Mucosa of stomach (tissue), 1 donor: ENCODE measurements around the gene KLRG1.

Experiments
- H3K27me3 ChIP-seq: one replicate; pipeline ENCODE4 v1.7.0; 2013; ENCODE audit warnings: mild to moderate bottlenecking, low read length; ENCODE audit not compliant: control insufficient read depth, insufficient read depth
- H3K36me3 ChIP-seq: one replicate; pipeline ENCODE4 v1.7.0; 2013; ENCODE audit warnings: low read length; ENCODE audit not compliant: control insufficient read depth, insufficient read depth
- H3K4me1 ChIP-seq: one replicate; pipeline ENCODE4 v1.7.0; 2013; ENCODE audit warnings: mild to moderate bottlenecking, low read length; ENCODE audit not compliant: control insufficient read depth, insufficient read depth
- H3K4me3 ChIP-seq: one replicate; pipeline ENCODE4 v1.7.0; 2013; ENCODE audit warnings: low read length
- H3K9ac ChIP-seq: one replicate; pipeline ENCODE4 v1.7.0; 2013; ENCODE audit warnings: mild to moderate bottlenecking, low read length, moderate library complexity
- H3K9me3 ChIP-seq: one replicate; pipeline ENCODE4 v1.7.0; 2013; ENCODE audit warnings: mild to moderate bottlenecking, low read length, moderate library complexity; ENCODE audit not compliant: control insufficient read depth
- donor health status: Pancreatic carcinoma.

The KLRG1 gene

DNA sequence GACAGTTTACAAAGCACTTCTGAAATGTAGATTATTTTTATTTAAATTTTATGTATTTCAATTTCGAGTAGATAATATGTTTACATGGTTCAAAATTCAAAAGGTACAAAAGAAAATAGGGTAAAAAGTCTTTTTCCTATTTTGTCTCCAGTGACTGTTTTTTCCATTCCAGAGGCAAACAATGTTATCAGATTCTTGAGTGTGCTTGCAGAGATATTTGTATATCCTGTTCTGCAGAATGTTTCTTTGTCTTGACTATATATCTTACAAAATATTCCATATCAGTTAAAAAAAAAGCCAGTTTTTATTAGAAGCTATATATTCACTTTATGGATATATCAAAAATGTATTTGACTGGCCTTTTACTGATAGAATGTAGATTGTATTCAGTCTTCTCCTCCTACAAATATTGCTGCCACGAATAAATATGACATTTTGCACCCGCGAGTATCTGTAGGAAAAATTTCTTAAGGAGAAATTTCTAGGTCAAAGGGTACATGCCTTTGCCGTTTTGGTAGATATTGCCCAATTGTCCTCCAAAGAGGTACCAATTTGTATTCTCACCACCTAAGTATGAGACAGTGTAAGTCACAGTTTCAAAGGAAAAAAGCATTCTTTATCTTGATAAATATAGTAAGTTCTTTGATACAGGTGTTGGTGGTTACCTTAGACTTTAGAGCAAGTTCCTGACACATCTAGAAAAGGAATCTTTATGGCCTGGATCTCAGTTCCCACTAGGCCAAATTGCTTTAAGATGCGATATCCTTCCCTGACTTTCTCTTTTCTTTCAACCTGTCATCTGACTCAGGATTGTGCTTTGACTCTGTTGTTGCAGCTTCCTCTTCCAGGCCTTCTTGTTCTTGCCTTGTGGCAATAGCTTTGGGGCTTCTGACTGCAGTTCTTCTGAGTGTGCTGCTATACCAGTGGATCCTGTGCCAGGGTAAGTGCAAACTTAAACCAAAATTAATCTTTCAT is 2.3 kb downstream of the KLRG1 start:
- H3K9ac ChIP-seq, result no peak overlapping the region
- no peak overlapping the region for H3K4me3 ChIP-seq
- H3K4me1 ChIP-seq, result no peaks in the 10 kb centered on the region
- no peaks in the 10 kb centered on the region for H3K9me3 ChIP-seq
- H3K27me3 ChIP-seq, result no peaks in the 10 kb centered on the region
- no peaks in the 10 kb centered on the region for H3K36me3 ChIP-seq

DNA sequence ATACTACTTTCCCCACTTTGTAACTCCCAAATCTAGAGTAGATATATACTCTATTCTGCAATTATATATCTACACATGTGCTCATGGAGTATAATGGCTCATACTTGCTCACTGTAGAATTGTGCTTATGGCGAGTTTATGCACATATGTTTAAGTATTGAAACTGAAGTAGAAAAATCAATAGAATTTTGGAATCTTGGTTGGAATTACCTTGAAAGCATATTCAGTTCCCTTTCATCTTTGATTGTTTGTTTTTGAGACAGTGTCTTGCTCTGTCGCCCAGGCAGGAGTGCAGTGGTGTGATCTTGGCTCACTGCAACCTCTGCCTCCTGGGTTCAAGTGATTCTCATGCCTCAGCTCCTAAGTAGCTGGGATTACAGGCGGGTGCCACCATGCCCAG is 4.5 kb downstream of the KLRG1 start:
- H3K4me1 ChIP-seq, result no peaks in the 10 kb centered on the region
- H3K36me3 ChIP-seq, result no peaks in the 10 kb centered on the region
- no peak overlapping the region for H3K9ac ChIP-seq
- no peaks in the 10 kb centered on the region for H3K9me3 ChIP-seq
- no peak overlapping the region for H3K4me3 ChIP-seq
- H3K27me3 ChIP-seq, result no peaks in the 10 kb centered on the region

DNA sequence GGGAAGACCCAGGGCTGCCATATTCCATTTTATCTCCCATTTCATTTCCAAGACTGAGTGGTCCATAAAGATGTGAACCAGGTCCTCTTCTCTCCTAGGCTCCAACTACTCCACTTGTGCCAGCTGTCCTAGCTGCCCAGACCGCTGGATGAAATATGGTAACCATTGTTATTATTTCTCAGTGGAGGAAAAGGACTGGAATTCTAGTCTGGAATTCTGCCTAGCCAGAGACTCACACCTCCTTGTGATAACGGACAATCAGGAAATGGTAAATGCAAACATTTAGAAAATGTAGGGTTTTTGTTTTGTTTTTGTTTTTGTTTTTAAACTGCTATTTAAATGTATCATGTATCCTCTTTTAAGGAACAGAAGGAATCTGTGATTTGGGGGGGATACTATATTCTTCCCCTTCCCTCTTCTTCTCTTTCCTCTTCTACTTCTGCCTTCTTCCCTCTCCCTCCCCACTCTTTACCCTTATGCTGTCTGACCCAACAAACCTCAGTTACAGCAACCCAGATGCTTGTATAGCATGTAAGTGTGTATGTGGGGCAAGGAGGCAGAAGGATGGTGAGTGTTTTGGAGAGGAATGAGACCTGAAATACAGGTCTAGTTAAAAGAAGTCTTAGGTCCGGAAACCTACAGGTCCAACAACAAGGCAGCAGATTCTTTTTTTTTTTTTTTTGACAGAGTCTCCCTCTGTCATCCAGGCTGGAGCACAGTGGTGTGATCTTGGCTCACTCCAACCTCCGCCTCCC is 5.9 kb downstream of the KLRG1 start:
- Histone ChIP-seq H3K9me3 (no peaks in the 10 kb centered on the region), H3K9ac (no peak overlapping the region), H3K4me3 (no peak overlapping the region), H3K4me1 (no peaks in the 10 kb centered on the region), H3K27me3 (no peaks in the 10 kb centered on the region), H3K36me3 (no peaks in the 10 kb centered on the region)

DNA sequence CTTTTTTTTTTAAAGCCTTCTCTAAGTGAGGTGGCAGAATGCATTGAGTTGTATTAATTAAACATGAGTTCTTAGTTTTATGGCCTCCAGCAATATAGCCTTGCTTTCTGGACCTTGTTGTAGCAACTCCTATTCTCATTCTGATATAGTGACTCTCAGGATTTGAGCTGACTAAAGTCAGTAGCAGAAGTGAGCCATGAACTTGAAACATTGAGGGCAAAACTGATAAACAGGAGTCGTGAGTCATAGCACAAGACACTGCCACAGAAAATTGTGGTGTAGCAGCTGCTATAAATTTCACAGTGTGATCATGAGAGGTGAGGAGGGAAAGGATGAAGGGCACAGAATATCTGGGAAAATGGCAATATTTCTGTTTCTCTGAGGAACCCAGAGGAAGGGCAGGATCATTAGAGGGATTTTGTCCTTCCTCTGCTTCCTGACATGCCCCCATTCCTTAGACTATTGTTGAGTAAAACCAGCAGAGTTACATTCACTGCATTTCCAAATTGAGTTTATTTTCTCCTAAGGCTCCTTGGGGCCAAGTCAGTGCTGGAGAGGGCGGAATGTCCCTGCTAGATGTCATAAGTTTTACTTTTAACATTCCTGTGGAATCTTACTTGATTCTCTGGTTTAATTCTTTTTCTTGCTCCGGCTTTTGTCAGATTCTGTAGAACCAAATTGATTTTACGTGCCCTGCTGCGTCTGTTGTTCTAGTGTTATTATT is 7.5 kb downstream of the KLRG1 start:
- H3K9me3 ChIP-seq, result no peaks in the 10 kb centered on the region
- no peaks in the 10 kb centered on the region for H3K36me3 ChIP-seq
- H3K27me3 ChIP-seq, result no peaks in the 10 kb centered on the region
- no peaks in the 10 kb centered on the region for H3K4me1 ChIP-seq
- H3K4me3 ChIP-seq, result no peak overlapping the region
- H3K9ac ChIP-seq, result no peak overlapping the region

DNA sequence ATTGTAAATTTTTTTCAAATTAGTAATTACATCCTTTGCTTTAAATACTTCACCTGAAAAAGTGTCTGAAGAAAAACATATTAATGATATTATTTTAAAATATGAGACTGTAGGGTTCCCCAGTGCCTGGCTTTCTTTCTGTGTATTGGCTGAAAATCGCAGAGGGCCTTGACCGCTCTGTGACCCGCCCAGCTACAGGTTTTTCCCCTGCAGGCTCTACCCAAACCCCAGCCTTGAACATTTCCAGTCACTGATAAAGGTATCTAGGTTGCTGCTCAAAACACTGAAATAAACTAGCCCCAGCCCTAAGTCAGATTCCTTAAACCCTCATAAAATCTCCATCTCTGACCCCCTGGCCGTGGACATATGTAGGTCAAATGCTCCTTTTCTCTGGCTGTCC is 11.9 kb downstream of the KLRG1 start:
- no peak overlapping the region for H3K4me3 ChIP-seq
- H3K36me3 ChIP-seq, result no peaks in the 10 kb centered on the region
- no peaks in the 10 kb centered on the region for H3K4me1 ChIP-seq
- H3K9me3 ChIP-seq, result no peaks in the 10 kb centered on the region
- H3K9ac ChIP-seq, result no peak overlapping the region
- H3K27me3 ChIP-seq, result no peaks in the 10 kb centered on the region

DNA sequence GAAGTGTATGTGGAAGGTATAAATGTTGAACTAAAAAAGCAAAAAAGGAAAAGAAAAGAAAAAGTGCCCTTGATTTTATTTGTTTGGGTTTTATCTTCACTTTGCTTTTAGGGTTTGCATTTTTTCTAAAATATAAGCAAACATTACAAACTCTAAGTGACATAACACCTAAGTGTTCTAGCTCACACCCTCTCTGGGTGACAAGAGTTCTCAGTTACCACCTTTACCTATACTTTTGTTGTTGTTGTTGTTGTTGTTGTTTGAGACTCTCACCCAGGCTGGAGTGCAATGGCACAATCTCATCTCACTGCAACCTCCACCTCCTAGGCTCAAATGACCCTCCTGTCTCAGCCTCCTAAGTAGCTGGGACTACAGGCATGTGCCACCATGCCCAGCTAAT is 13.0 kb downstream of the KLRG1 start:
- H3K27me3 ChIP-seq, result no peaks in the 10 kb centered on the region
- H3K4me3 ChIP-seq, result no peak overlapping the region
- no peak overlapping the region for H3K9ac ChIP-seq
- H3K9me3 ChIP-seq, result no peaks in the 10 kb centered on the region
- no peaks in the 10 kb centered on the region for H3K4me1 ChIP-seq
- H3K36me3 ChIP-seq, result no peaks in the 10 kb centered on the region

DNA sequence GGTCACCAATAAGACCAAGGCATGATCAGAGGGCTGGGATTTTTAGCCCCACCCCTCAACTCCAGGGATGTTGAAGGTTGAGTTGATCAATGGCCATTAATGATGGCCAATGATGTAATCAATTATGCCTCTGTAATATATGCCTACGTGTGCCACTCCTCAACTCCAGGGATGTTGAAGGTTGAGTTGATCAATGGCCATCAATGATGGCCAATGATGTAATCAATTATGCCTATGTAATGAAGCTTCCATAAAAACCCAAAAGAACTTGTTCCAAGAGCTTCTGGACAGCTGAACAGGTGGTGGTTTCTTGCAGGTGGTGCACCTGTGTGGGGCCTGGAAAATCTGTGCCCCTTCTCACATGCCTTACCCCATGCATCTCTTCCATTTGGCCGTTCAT is 33.2 kb downstream of the KLRG1 start:
- no peak overlapping the region for H3K4me3 ChIP-seq
- no peaks in the 10 kb centered on the region for H3K9me3 ChIP-seq
- no peaks in the 10 kb centered on the region for H3K27me3 ChIP-seq
- no peaks in the 10 kb centered on the region for H3K4me1 ChIP-seq
- no peak overlapping the region for H3K9ac ChIP-seq
- no peaks in the 10 kb centered on the region for H3K36me3 ChIP-seq

DNA sequence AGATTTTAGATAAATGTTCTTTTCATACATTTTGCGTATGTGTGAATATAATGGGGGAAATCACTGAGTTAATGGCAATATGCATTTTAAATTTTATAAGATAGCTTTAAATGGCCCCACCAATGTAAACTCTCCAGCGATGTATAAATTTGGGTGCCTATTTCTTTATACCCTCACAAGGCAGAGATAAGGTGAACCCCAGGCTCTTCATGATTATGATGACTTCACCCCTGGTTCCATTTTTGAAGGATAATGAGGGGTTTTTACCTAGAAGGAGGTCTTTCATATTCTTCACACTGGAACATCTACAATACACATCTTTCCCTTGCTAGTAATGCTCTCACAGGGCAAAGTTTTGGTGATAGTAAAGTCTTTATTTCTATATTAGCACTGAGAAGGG is 35.2 kb downstream of the KLRG1 start:
- no peaks in the 10 kb centered on the region for H3K4me1 ChIP-seq
- H3K9ac ChIP-seq, result no peak overlapping the region
- no peak overlapping the region for H3K4me3 ChIP-seq
- no peaks in the 10 kb centered on the region for H3K36me3 ChIP-seq
- no peaks in the 10 kb centered on the region for H3K9me3 ChIP-seq
- no peaks in the 10 kb centered on the region for H3K27me3 ChIP-seq

DNA sequence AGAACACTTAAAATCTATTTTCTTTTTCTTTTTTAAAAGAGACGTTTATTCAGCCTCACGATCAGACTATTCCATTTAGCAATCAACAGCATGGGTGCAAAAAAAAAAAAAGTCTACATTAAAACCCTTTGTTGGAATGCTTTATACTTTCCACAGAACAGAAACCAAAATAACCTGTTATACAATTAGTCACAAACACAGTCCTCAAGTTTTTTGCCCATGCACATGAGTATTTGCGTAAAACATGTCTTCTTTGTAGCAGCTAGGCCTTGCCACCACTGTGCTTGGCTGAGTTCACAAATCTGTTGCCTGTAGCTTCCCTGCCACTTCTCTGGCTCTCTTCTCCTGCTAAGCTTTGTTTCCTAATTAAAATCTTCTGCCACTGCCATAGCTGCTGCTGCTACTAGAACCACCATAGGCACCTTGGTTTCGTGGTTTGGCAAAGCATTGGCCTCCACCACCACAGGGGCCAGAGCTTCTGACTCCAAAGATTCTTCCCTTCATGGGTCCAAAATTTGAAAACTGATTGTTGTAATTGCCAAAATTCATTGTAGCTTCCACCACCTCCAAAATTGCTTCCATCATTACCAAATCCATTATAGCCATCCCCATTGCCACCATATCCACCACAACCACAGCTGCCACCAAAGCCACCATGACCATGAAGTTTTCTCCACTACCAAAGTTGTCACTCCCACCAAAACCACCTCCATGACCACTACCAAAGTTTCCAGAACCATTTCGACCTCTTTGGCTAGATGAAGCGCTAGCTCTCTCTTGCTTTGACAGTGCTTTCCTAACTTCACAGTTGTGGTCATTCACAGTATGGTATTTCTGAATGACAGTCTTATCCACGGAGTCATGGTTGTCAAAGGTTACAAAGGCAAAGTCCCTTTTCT is 38.1 kb downstream of the KLRG1 start:
- no peak overlapping the region for H3K4me3 ChIP-seq
- no peaks in the 10 kb centered on the region for H3K4me1 ChIP-seq
- no peaks in the 10 kb centered on the region for H3K36me3 ChIP-seq
- no peaks in the 10 kb centered on the region for H3K27me3 ChIP-seq
- no peak overlapping the region for H3K9ac ChIP-seq
- no peaks in the 10 kb centered on the region for H3K9me3 ChIP-seq

DNA sequence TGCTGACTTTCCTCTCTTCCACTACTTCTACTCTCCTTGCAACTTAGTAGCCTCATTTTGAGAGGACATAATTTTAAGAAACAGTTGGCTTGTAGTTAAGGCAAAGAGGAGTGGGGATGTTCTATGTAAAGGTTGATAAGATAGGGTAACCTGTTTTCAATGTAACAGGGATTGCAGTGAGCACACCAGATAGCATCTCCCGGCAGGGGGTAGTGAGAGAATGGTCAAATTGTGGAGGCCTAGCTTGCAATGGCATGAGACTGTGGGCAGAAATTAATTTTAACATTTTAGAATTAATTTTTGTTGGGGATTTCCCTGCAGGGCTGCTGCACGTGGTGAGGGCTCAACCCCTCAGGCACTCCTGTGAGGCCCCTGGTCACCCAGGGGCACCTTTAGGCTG is 41.4 kb downstream of the KLRG1 start:
- no peaks in the 10 kb centered on the region for H3K36me3 ChIP-seq
- no peaks in the 10 kb centered on the region for H3K9me3 ChIP-seq
- no peaks in the 10 kb centered on the region for H3K27me3 ChIP-seq
- H3K4me3 ChIP-seq, result no peak overlapping the region
- H3K4me1 ChIP-seq, result no peaks in the 10 kb centered on the region
- no peak overlapping the region for H3K9ac ChIP-seq

DNA sequence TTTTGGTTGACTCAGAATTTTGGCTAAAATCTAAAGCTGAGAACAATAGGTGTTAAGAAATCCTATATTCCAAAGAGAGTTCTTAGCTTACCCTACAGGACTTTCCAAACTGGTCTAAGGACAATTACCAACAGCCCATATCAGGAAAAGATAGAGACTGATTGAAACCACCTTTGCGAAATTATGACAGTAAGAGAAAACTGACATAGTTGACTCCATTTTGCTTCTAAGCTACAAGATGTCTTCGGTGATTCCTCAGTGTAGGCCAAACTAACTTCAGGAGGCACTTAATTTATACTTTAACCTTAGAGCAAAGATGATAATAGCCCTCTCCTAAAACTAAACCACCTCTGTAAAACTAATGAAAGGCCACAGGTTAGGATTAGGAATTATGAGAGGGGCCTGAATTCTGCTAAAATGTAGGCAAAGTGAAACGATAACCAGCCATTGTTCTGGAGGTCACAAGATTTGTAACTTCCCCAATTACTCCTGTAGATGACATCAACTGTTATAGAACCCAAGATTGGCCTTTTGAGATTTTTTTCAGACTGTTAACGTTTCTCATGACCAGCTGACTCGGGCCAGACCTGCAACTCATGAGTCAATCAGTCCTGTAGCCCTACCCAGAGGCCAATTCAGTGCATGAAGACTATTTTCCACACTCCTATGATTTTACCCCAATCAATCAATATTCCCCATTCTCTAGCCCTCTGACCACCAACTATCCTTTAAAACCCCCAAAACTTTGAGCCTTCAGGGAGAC is 43.0 kb downstream of the KLRG1 start:
- no peaks in the 10 kb centered on the region for H3K27me3 ChIP-seq
- H3K36me3 ChIP-seq, result no peaks in the 10 kb centered on the region
- no peaks in the 10 kb centered on the region for H3K9me3 ChIP-seq

More for the DNA sequence above, 43.0 kb downstream of the KLRG1 start:
- H3K4me1 ChIP-seq, result no peaks in the 10 kb centered on the region
- H3K4me3 ChIP-seq, result no peak overlapping the region
- H3K9ac ChIP-seq, result no peak overlapping the region
